GM12878 (cell line): ENCODE data around the gene ST6GALNAC3. TPM values are rescaled to one million over a fixed set of nuclear protein-coding genes. Genes with fewer than 3 reads are reported as not detected.

Experiments used
- ATAC-seq: fragments of 200-7000 bp; cut with Tn5 transposase; 3 replicates; pipeline ENCODE4 v1.9.1; 2020; ENCODE audit warnings: mild to moderate bottlenecking, moderate library complexity
- BruUV-seq: library from RNA; stranded (reverse); fragments of 400-500 nt; replicated peaks from 2 replicates; lab custom pipeline; 2021; lab: Mats Ljungman, UMichigan
- CTCF ChIA-PET: fragments of 300-600 bp; sonication (Branson Sonifier 250); formaldehyde crosslinking; extraction: SDS; loops from one replicate; lab custom pipeline; 2021; ENCODE audit warnings: inconsistent platforms; lab: Yijun Ruan, JAX
- POLR2A ChIA-PET: fragments of 350-600 bp; formaldehyde crosslinking; extraction: SDS; loops from one replicate; lab custom pipeline; 2021; ENCODE audit warnings: inconsistent platforms; lab: Charles Lee
- RAD21 ChIA-PET: fragments of 300-600 bp; sonication (Branson Sonifier 250); formaldehyde crosslinking; loops from one replicate; lab custom pipeline; 2023; ENCODE audit warnings: antibody characterized with exemption; ENCODE audit not compliant: unreplicated experiment; lab: Charles Lee
- SMC1A ChIA-PET: fragments of 300-600 bp; sonication (Branson Sonifier 250); formaldehyde crosslinking; loops from one replicate; lab custom pipeline; 2023; ENCODE audit not compliant: unreplicated experiment, uncharacterized antibody; lab: Charles Lee
- DNase-seq: peaks from one replicate; pipeline ENCODE4 v3.0.0-alpha.2; 2011; ENCODE audit warnings: low read depth, low spot score
- FAIRE-seq: peaks from 3 replicates; lab custom pipeline; 2011; peaks lifted over from hg19 to GRCh38; lab: Jason Lieb, UNC
- H2AFZ ChIP-seq: 2 replicates; pipeline ENCODE4 v1.6.0; 2011; ENCODE audit warnings: low read depth, low read length, control low read depth; ENCODE audit not compliant: control insufficient read depth
- H3K27ac ChIP-seq: 2 replicates; pipeline ENCODE4 v1.5.1; 2011; ENCODE audit warnings: control low read depth; ENCODE audit not compliant: control insufficient read depth, insufficient read depth
- H3K27me3 ChIP-seq, 2 experiments: replicated peaks in 1 of 2; 2 replicates each; pipeline versions ENCODE4 v1.6.0 to v1.6.1; 2011; ENCODE audit warnings: low read length in 1 of 2; ENCODE audit not compliant: control insufficient read depth in 2 of 2, insufficient read depth in 2 of 2
- H3K36me3 ChIP-seq, 2 experiments: 2 replicates each; pipeline ENCODE4 v1.5.1; 2011; ENCODE audit warnings: low read length in 1 of 2; ENCODE audit not compliant: control insufficient read depth in 2 of 2, insufficient read depth in 2 of 2
- H3K4me1 ChIP-seq: 2 replicates; pipeline ENCODE4 v1.6.1; 2011; ENCODE audit warnings: mild to moderate bottlenecking, low read length, moderate library complexity, mixed read lengths; ENCODE audit not compliant: control insufficient read depth, insufficient read depth
- H3K4me2 ChIP-seq: 2 replicates; pipeline ENCODE4 v1.6.0; 2011; ENCODE audit warnings: control low read depth; ENCODE audit not compliant: control insufficient read depth, insufficient read depth
- H3K4me3 ChIP-seq: fragments of 200-600 bp; sonication (generic); 2 replicates; pipeline ENCODE4 v1.5.1; 2016
- H3K79me2 ChIP-seq: 2 replicates; pipeline ENCODE4 v1.6.0; 2011; ENCODE audit warnings: low read length; ENCODE audit not compliant: control insufficient read depth, insufficient read depth
- H3K9ac ChIP-seq: 2 replicates; pipeline ENCODE4 v1.8.0; 2011; ENCODE audit warnings: low read length, control low read depth, mixed read lengths; ENCODE audit not compliant: control insufficient read depth, insufficient read depth
- H3K9me3 ChIP-seq: replicated peaks from 3 replicates; pipeline ENCODE4 v1.5.1; 2011; ENCODE audit warnings: mild to moderate bottlenecking, low read length; ENCODE audit not compliant: control insufficient read depth, insufficient read depth
- H4K20me1 ChIP-seq: 2 replicates; pipeline ENCODE4 v1.6.0; 2011; ENCODE audit not compliant: control insufficient read depth, insufficient read depth
- CBX3 ChIP-seq: fragments of 200-600 bp; sonication (generic); IDR thresholded peaks from 2 replicates; pipeline ENCODE4 v1.6.1; 2016; ENCODE audit warnings: low read depth, borderline replicate concordance
- ESRRA ChIP-seq: IDR thresholded peaks from 2 replicates; pipeline ENCODE4 v1.6.1; 2012; ENCODE audit warnings: mild to moderate bottlenecking, low read length, improper control_type of control experiment
- IKZF2 ChIP-seq, 2 experiments: fragments of 450-650 bp; IDR thresholded peaks; 2 replicates each; pipeline ENCODE4 v1.6.1; 2017; ENCODE audit warnings: mild to moderate bottlenecking in 2 of 2, moderate library complexity in 2 of 2
- MTA2 ChIP-seq: fragments of 450-650 bp; IDR thresholded peaks from 2 replicates; pipeline ENCODE4 v1.6.1; 2016; ENCODE audit warnings: low read depth, mild to moderate bottlenecking, moderate library complexity
- NFIC ChIP-seq: IDR thresholded peaks from 2 replicates; pipeline ENCODE4 v1.6.1; 2012; ENCODE audit warnings: low read depth, mild to moderate bottlenecking, inconsistent platforms, low read length, moderate library complexity
- NFXL1 ChIP-seq: fragments of 450-650 bp; IDR thresholded peaks from 2 replicates; pipeline ENCODE4 v1.6.1; 2017; ENCODE audit warnings: antibody characterized with exemption, mild to moderate bottlenecking, borderline replicate concordance
- RUNX3 ChIP-seq: IDR thresholded peaks from 2 replicates; pipeline ENCODE4 v1.6.1; 2012; ENCODE audit warnings: low read length, inconsistent platforms
- SMARCA5 ChIP-seq: fragments of 450-650 bp; IDR thresholded peaks from 2 replicates; pipeline ENCODE4 v1.6.1; 2017; ENCODE audit warnings: mild to moderate bottlenecking
- SUPT20H ChIP-seq: IDR thresholded peaks from 2 replicates; pipeline ENCODE4 v1.6.1; 2011; ENCODE audit warnings: low read depth, mild to moderate bottlenecking, low read length, moderate library complexity, borderline replicate concordance; ENCODE audit not compliant: control insufficient read depth
- TAF1 ChIP-seq: IDR thresholded peaks from 2 replicates; pipeline ENCODE4 v1.6.1; 2011; ENCODE audit warnings: mild to moderate bottlenecking, low read depth, low read length, borderline replicate concordance
- ZBTB11 ChIP-seq: fragments of 450-650 bp; formaldehyde crosslinking; IDR thresholded peaks from 2 replicates; pipeline ENCODE4 v1.5.0; 2022; ENCODE audit warnings: mild to moderate bottlenecking, missing genetic modification characterization
- ZNF384 ChIP-seq: IDR thresholded peaks from 2 replicates; pipeline ENCODE4 v1.6.1; 2012; ENCODE audit warnings: low read depth, mild to moderate bottlenecking, low read length, improper control_type of control experiment, borderline replicate concordance
- WGBS: methylation state at CpG from one replicate; pipeline ENCODE4 v1.1.6; 2016; ENCODE audit warnings: low lambda C conversion rate; ENCODE audit not compliant: insufficient replicate concordance, insufficient coverage; ENCODE audit errors: missing lambda C conversion rate; 5-methylcytosine and 5-hydroxymethylcytosine counted together
- in situ Hi-C: fragments of 300-500 bp; cut with MboI; formaldehyde crosslinking; loops from 9 replicates; pipeline ENCODE4 v1.14.3; 2018; ENCODE audit warnings: mixed read lengths
- intact Hi-C: fragments of 100-400 bp; cut with micrococcal nuclease; formaldehyde crosslinking; loops from one replicate; pipeline ENCODE4 v1.14.2; 2022; ENCODE audit not compliant: unreplicated experiment
- polyA plus RNA-seq, 11 experiments: library from polyadenylated mRNA; depleted of rRNA in 4 of 11; unstranded in 6 of 11; stranded (reverse) in 5 of 11; fragments of >200 nt; fragmentation: Nextera tagmentation in 4 of 11; fragmentation: Illumina TruSeq in 1 of 11; extraction: Ambion mirVana in 4 of 11; extraction: Trizol in 1 of 11; gene quantifications; 1 replicate in 1 of 11; 2 replicates in 10 of 11; pipeline versions ENCODE4 v1.2.1 to v1.2.3, GENCODE V29; 2011 to 2016; ENCODE audit warnings: inconsistent platforms in 2 of 11, missing spikeins in 2 of 11, low read depth in 1 of 11
- total RNA-seq, 4 experiments: library from RNA; depleted of rRNA in 3 of 4; stranded (reverse); fragments of >200 nt in 3 of 4; fragmentation: Illumina TruSeq in 1 of 4; extraction: Trizol in 1 of 4; gene quantifications; 2 replicates each; pipeline versions ENCODE4 v1.2.1 to v1.2.3, GENCODE V29; 2013 to 2021

ST6GALNAC3 gene
- total and polyA plus RNA-seq, 10 of the 15 experiments (the other 5 are each of a cell fraction or from before 2014, with no cell fraction given) = 0.04 to 0.68 (median 0.18) TPM; not detected in 3

DNA sequence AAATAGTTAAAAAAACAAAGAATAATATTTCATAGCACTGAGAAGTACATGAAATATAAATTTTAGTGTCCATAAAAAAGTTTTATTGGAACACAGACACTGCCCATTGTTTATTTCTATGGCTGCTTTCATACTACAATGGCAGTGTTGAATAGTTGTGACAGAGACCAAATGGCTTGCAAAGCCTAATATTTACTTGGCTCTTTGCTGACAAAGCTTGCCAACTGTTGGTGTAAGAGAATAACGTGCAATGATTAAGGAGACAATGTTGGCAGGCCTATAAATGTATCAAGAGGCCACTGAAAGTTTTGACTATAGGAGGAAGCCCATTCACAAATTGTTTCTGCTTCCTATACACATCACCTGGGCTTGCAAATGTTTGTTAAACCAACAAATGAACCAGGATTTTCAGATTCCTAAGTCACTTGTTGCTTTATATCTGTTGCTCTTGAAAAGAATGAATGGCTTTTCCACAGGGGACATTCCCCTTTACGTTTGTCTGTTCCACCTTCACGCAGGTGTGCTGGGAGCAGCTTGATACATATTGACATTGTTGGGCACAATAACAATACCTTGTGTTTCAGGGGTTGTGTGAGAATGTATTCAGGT, 5.5 kb upstream of the ST6GALNAC3 start:
- RAD21 ChIA-PET = no interaction called here
- Histone ChIP-seq H3K36me3 (no peaks in the 10 kb centered on the region), H2AFZ (no peak overlapping the region), H3K4me2 (no peak overlapping the region), H3K9ac (no peak overlapping the region), H3K9me3 (no peaks in the 10 kb centered on the region), H4K20me1 (no peaks in the 10 kb centered on the region), H3K27me3 (no peaks in the 10 kb centered on the region), H3K4me3 (no peak overlapping the region), H3K79me2 (no peaks in the 10 kb centered on the region), H3K4me1 (no peaks in the 10 kb centered on the region), H3K27ac (no peak overlapping the region)
- CTCF ChIA-PET = no interaction called here
- BruUV-seq = no TSS peak
- SMC1A ChIA-PET = interaction anchor here (1.7 kb wide), 1 partner anchor 46 kb away, joined by 5 read pairs; no protein-coding TSS in a partner anchor
- FAIRE-seq = no peak
- intact Hi-C loops (no loop called here), in situ Hi-C loops (no loop called here)
- WGBS = 11% methylated on average over 3 of the region's 3 CpGs
- no peak for DNase-seq
- POLR2A ChIA-PET = no interaction called here
- no peak for ATAC-seq
- no peak for TF ChIP-seq RUNX3
- TF ChIP-seq, all 136 proteins: peak for 0

- Histone ChIP-seq H3K4me1 (peaks cover 2% of the 10 kb centered on the region; the same call in 1 of the 2 replicates), H3K9me3 (no peaks in the 10 kb centered on the region), H3K27me3 (no peaks in the 10 kb centered on the region), H3K4me2 (no peak overlapping the region), H2AFZ (no peak overlapping the region), H3K36me3 (no peaks in the 10 kb centered on the region), H4K20me1 (no peaks in the 10 kb centered on the region), H3K4me3 (no peak overlapping the region), H3K9ac (no peak overlapping the region), H3K79me2 (no peaks in the 10 kb centered on the region), H3K27ac (no peak overlapping the region)
- ChIA-PET CTCF (no interaction called here), RAD21 (interaction anchor here (0.6 kb wide), 1 partner anchor 9 kb away, joined by 3 read pairs; no protein-coding TSS in a partner anchor), SMC1A (interaction anchor here (0.6 to 1.7 kb wide), 3 partner anchors 8 to 82 kb away, joined by 3 to 5 read pairs (median 4); no protein-coding TSS in a partner anchor), POLR2A (no interaction called here)
- no peak for ATAC-seq
- 43% methylated on average over 3 of the region's 3 CpGs for WGBS
- DNase-seq = no peak
- FAIRE-seq = no peak
- in situ Hi-C loops (no loop called here), intact Hi-C loops (no loop called here)
- no TSS peak for BruUV-seq
- TF ChIP-seq SMARCA5 = no peak
- no peak for TF ChIP-seq IKZF2 (IDR thresholded peaks at IDR 0.05)
- no peak for TF ChIP-seq TAF1
- no peak for TF ChIP-seq MTA2
- no peak for TF ChIP-seq SUPT20H
- no peak for TF ChIP-seq ZBTB11 (CRISPR knock-in tag)
- TF ChIP-seq CBX3 = no peak
- no peak for TF ChIP-seq ESRRA
- no peak for TF ChIP-seq ZNF384
- TF ChIP-seq NFIC = no peak
- TF ChIP-seq NFXL1 = no peak
Measured at GRCh38 chr1:76070538-76070937, 4.0 kb upstream of the ST6GALNAC3 start.
